GM12875 (cell line): Measurements from ENCODE around the gene TMEM219.

Experiments
- H3K4me3 ChIP-seq: one replicate; pipeline ENCODE4 v1.5.1; 2011; ENCODE audit warnings: low read depth, low read length, control low read depth
- TF ChIP-seq, protein P1 (sequence below): IDR thresholded peaks from 2 replicates; pipeline ENCODE4 v1.5.1; 2011; ENCODE audit warnings: low read depth, mild to moderate bottlenecking, control low read depth, inconsistent platforms, low read length, moderate library complexity, borderline replicate concordance; ENCODE audit not compliant: insufficient read depth

TMEM219 gene

DNA sequence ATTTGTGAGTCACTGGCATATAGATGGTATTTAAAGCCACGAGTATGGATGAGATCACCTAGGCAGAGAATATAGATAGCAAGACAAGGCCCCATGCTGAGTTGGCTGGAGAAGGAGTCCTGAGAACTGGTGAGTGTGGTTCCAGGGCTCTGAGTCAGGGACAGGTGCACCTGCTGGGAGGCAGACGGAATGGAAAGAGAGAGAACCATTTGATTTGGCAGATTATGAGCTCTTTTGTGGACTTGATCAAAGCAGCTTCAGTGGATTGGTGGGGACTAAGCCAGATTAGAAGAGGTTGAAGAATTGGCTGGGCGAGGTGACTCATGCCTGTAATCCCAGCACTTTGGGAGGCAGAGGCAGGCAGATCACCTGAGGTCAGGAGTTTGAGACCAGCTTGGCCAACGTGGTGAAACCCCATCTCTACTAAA lies 56.9 kb downstream of the TMEM219 start:
- no peak overlapping the region for H3K4me3 ChIP-seq
- TF ChIP-seq, protein P1, sequence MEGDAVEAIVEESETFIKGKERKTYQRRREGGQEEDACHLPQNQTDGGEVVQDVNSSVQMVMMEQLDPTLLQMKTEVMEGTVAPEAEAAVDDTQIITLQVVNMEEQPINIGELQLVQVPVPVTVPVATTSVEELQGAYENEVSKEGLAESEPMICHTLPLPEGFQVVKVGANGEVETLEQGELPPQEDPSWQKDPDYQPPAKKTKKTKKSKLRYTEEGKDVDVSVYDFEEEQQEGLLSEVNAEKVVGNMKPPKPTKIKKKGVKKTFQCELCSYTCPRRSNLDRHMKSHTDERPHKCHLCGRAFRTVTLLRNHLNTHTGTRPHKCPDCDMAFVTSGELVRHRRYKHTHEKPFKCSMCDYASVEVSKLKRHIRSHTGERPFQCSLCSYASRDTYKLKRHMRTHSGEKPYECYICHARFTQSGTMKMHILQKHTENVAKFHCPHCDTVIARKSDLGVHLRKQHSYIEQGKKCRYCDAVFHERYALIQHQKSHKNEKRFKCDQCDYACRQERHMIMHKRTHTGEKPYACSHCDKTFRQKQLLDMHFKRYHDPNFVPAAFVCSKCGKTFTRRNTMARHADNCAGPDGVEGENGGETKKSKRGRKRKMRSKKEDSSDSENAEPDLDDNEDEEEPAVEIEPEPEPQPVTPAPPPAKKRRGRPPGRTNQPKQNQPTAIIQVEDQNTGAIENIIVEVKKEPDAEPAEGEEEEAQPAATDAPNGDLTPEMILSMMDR = no peak
